ENCODE results near the gene RIMBP2.

GRCh38 chr12:130429656-130430505 is 286.2 kb downstream of the RIMBP2 start:
- TF ChIP-seq, protein P1, sequence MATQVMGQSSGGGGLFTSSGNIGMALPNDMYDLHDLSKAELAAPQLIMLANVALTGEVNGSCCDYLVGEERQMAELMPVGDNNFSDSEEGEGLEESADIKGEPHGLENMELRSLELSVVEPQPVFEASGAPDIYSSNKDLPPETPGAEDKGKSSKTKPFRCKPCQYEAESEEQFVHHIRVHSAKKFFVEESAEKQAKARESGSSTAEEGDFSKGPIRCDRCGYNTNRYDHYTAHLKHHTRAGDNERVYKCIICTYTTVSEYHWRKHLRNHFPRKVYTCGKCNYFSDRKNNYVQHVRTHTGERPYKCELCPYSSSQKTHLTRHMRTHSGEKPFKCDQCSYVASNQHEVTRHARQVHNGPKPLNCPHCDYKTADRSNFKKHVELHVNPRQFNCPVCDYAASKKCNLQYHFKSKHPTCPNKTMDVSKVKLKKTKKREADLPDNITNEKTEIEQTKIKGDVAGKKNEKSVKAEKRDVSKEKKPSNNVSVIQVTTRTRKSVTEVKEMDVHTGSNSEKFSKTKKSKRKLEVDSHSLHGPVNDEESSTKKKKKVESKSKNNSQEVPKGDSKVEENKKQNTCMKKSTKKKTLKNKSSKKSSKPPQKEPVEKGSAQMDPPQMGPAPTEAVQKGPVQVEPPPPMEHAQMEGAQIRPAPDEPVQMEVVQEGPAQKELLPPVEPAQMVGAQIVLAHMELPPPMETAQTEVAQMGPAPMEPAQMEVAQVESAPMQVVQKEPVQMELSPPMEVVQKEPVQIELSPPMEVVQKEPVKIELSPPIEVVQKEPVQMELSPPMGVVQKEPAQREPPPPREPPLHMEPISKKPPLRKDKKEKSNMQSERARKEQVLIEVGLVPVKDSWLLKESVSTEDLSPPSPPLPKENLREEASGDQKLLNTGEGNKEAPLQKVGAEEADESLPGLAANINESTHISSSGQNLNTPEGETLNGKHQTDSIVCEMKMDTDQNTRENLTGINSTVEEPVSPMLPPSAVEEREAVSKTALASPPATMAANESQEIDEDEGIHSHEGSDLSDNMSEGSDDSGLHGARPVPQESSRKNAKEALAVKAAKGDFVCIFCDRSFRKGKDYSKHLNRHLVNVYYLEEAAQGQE (tag by site-specific recombination; IDR thresholded peaks at IDR 0.05) = no peak
- TF ChIP-seq ZNF670 (tag by site-specific recombination; IDR thresholded peaks at IDR 0.05; ENCODE audit: low read depth) = no peak
- TF ChIP-seq, protein P2, sequence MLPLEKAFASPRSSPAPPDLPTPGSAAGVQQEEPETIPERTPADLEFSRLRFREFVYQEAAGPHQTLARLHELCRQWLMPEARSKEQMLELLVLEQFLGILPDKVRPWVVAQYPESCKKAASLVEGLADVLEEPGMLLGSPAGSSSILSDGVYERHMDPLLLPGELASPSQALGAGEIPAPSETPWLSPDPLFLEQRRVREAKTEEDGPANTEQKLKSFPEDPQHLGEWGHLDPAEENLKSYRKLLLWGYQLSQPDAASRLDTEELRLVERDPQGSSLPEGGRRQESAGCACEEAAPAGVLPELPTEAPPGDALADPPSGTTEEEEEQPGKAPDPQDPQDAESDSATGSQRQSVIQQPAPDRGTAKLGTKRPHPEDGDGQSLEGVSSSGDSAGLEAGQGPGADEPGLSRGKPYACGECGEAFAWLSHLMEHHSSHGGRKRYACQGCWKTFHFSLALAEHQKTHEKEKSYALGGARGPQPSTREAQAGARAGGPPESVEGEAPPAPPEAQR (tag by site-specific recombination; IDR thresholded peaks at IDR 0.05) = no peak
- TF ChIP-seq PBX3 (CRISPR knock-in tag; IDR thresholded peaks at IDR 0.05) = no peak
- no peak for TF ChIP-seq ZNF202 (tag by site-specific recombination; IDR thresholded peaks at IDR 0.05; ENCODE audit: borderline replicate concordance)
- no peak for TF ChIP-seq ZNF488 (tag by site-specific recombination; IDR thresholded peaks at IDR 0.05)
- TF ChIP-seq ZFP69B (tag by site-specific recombination; IDR thresholded peaks at IDR 0.05) = no peak
- TF ChIP-seq CTCF (tag by site-specific recombination; IDR thresholded peaks at IDR 0.05) = no peak
- TF ChIP-seq TCF7L2 (IDR thresholded peaks at IDR 0.05; ENCODE audit: borderline replicate concordance, low read depth, low read length) = no peak
- no peak for TF ChIP-seq ZBTB7A (tag by site-specific recombination; IDR thresholded peaks at IDR 0.05; ENCODE audit: low read depth)
- TF ChIP-seq SP2 (tag by site-specific recombination; IDR thresholded peaks at IDR 0.05) = no peak
- no peak for TF ChIP-seq ZBTB48 (tag by site-specific recombination; IDR thresholded peaks at IDR 0.05)
- no peak for TF ChIP-seq ZNF501 (tag by site-specific recombination; IDR thresholded peaks at IDR 0.05)
- TF ChIP-seq WT1 (tag by site-specific recombination; IDR thresholded peaks at IDR 0.05) = no peak

Data from HEK293 (cell line).